HFFc6 (cell line): ENCODE data around the gene SPEF2. TPM values are rescaled to one million over a fixed set of nuclear protein-coding genes. Genes with fewer than 3 reads are reported as not detected.

Experiments
- DNase-seq: peaks from one replicate; pipeline ENCODE4 v3.0.0-alpha.2; 2018
- H3K27ac Mint-ChIP-seq: 2 replicates; pipeline ENCODE4 v1.8.0; 2020; ENCODE audit warnings: mild to moderate bottlenecking, mixed read lengths
- H3K27me3 Mint-ChIP-seq: 2 replicates; pipeline ENCODE4 v1.8.0; 2021; ENCODE audit warnings: mild to moderate bottlenecking, moderate library complexity, mixed read lengths; ENCODE audit not compliant: insufficient read depth
- H3K36me3 Mint-ChIP-seq: 2 replicates; pipeline ENCODE4 v1.8.0; 2021; ENCODE audit warnings: low read depth, mixed read lengths
- H3K4me1 Mint-ChIP-seq: 2 replicates; pipeline ENCODE4 v1.8.0; 2020; ENCODE audit warnings: low read depth, mixed read lengths
- H3K4me3 Mint-ChIP-seq: 2 replicates; pipeline ENCODE4 v1.8.0; 2020; ENCODE audit warnings: mild to moderate bottlenecking, moderate library complexity, mixed read lengths
- H3K9me3 Mint-ChIP-seq: 2 replicates; pipeline ENCODE4 v1.8.0; 2020; ENCODE audit warnings: mild to moderate bottlenecking, mixed read lengths
- CTCF ChIP-seq: fragments of 200-600 bp; sonication (generic); IDR thresholded peaks from 2 replicates; pipeline ENCODE4 v1.5.0; 2021; ENCODE audit warnings: antibody characterized with exemption, mild to moderate bottlenecking
- total RNA-seq, 6 experiments: library from RNA; stranded (reverse); fragmentation: NEBNext Ultra II Directional; extraction: Animal tissue kit (Norgen Biotek cat#: 25700); gene quantifications; 2 replicates in 1 of 6; 3 replicates in 5 of 6; pipeline ENCODE4 v1.2.3, GENCODE V29; 2021

The SPEF2 gene
- total RNA-seq, 6 experiments from 2014 or later: 1.5 to 4.0 (median 2.3) TPM

DNA sequence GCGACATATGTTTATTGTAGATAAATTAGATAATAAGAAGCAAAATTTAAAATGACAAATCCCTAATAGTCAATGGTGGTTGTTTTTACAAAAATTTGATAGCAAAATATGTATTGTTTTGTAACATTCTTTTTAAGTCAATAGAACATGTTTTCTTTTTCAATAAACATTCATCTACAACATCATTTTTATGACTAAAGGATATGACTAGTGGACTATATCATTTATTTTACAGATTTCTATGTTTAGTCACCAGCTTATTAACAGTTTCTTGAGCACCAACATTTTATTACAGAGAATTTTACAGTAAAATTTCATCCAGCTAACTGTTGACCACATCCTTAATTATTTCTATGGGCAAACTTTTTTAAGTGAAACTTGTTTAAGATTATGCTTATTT lies 124.3 kb downstream of the SPEF2 start:
- Mint-ChIP-seq H3K9me3 (no peaks in the 10 kb centered on the region), H3K27ac (no peak overlapping the region), H3K36me3 (no peaks in the 10 kb centered on the region), H3K4me3 (no peak overlapping the region), H3K27me3 (peaks cover 4% of the 10 kb centered on the region), H3K4me1 (peaks cover 5% of the 10 kb centered on the region; the same call in 1 of the 2 replicates)
- TF ChIP-seq CTCF: no peak
- DNase-seq: no peak

DNA sequence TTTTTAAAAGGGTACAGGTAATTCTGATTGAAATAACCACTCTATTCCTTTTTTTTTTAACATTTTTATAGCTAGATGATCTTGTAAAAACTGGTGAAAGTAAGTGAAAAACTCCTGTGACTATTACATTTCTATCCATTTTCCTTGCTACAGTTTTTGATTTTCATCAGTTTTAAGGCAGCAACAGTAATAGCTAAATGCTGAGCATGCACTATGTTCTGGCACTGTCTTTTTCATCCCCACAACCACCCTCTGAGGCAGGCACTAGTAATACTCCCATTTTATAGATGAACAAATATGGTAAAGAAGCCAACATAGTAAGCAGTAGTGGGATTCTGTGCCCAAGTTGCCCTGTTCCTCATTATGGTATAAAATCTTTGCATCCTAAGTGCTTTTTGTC lies 126.0 kb downstream of the SPEF2 start:
- H3K27ac Mint-ChIP-seq: no peak overlapping the region
- no peak for TF ChIP-seq CTCF
- H3K36me3 Mint-ChIP-seq: no peaks in the 10 kb centered on the region
- no peaks in the 10 kb centered on the region for H3K9me3 Mint-ChIP-seq
- peaks cover 5% of the 10 kb centered on the region for H3K27me3 Mint-ChIP-seq
- DNase-seq: no peak
- H3K4me3 Mint-ChIP-seq: no peak overlapping the region
- peaks cover 5% of the 10 kb centered on the region; the same call in 1 of the 2 replicates for H3K4me1 Mint-ChIP-seq

DNA sequence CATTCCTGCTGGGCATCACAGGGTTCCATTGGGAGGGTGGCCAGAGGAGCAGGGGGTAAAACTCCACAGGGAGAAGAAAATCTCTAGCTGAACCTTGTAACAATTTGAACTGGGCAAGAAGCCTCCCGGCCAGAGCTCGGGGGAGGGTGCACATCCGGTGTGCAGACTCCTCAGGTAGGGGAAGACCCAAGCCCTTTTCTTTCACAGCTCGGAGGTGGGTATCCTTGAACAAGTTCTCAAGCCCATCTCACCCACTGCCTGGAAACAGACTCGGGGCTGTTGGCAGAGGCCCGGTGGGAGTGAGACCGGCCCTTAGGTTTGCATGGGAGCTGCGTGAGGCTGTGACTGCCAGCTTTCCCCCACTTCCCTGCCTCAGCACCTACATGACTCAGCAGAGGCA lies 127.5 kb downstream of the SPEF2 start:
- no peak overlapping the region for H3K27ac Mint-ChIP-seq

DNA sequence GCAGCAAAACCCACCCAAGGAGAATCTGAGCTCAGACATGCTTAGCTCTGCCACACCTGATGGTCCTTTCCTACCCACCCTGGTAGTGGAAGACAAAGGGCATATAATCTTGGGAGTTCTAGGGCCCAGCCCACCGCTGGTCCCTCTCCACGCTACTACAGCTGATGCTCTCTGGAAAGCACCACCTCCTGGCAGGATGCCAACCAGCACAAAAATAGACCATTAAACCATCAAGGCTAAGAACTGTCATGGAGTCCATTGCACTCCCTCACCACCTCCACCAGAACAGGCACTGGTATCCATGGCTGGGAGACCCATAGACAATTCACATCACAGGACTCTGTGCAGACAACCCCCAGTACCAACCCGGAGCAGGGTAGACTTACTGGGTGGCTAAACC lies 128.0 kb downstream of the SPEF2 start:
- no peak for TF ChIP-seq CTCF
- H3K9me3 Mint-ChIP-seq: no peaks in the 10 kb centered on the region
- peaks cover 5% of the 10 kb centered on the region for H3K27me3 Mint-ChIP-seq
- DNase-seq: no peak
- no peak overlapping the region for H3K27ac Mint-ChIP-seq
- no peaks in the 10 kb centered on the region for H3K4me1 Mint-ChIP-seq
- no peak overlapping the region for H3K4me3 Mint-ChIP-seq
- no peaks in the 10 kb centered on the region for H3K36me3 Mint-ChIP-seq

More for the DNA sequence above, 127.5 kb downstream of the SPEF2 start:
- H3K36me3 Mint-ChIP-seq: no peaks in the 10 kb centered on the region
- no peaks in the 10 kb centered on the region for H3K4me1 Mint-ChIP-seq
- H3K4me3 Mint-ChIP-seq: no peak overlapping the region
- peaks cover 5% of the 10 kb centered on the region for H3K27me3 Mint-ChIP-seq
- H3K9me3 Mint-ChIP-seq: no peaks in the 10 kb centered on the region
- TF ChIP-seq CTCF: no peak
- DNase-seq: no peak

DNA sequence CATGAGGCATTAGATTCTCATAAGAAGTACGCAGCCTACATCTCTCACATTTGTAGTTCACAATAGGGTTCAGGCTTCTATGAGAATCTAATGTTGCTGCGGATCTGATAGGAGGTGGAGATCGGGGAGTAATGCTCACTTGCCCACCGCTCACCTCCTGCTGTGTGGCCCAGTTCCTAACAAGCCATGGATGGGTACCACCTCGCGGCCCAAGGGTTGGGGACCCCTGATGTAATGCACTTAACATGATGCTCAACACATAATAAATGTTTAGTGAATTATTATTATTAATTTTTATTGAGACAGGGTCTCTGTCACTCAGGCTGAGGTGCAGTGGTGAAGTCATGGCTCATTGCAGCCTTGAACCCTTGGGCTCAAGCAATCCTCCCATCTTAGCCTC lies 134.3 kb downstream of the SPEF2 start:
- no peaks in the 10 kb centered on the region for H3K9me3 Mint-ChIP-seq
- DNase-seq: no peak
- no peaks in the 10 kb centered on the region for H3K36me3 Mint-ChIP-seq
- no peak overlapping the region for H3K27ac Mint-ChIP-seq
- peaks cover 2% of the 10 kb centered on the region for H3K27me3 Mint-ChIP-seq
- no peak for TF ChIP-seq CTCF
- H3K4me3 Mint-ChIP-seq: no peak overlapping the region
- no peaks in the 10 kb centered on the region for H3K4me1 Mint-ChIP-seq

GRCh38 chr5:35753500-35753899 lies 135.8 kb downstream of the SPEF2 start:
- H3K27ac Mint-ChIP-seq: no peak overlapping the region
- no peak for DNase-seq
- H3K4me3 Mint-ChIP-seq: no peak overlapping the region
- H3K27me3 Mint-ChIP-seq: peaks cover 1% of the 10 kb centered on the region; the same call in 1 of the 2 replicates
- H3K36me3 Mint-ChIP-seq: no peaks in the 10 kb centered on the region
- no peaks in the 10 kb centered on the region for H3K9me3 Mint-ChIP-seq
- no peak for TF ChIP-seq CTCF
- H3K4me1 Mint-ChIP-seq: no peaks in the 10 kb centered on the region
